WTC11 (cell line): ENCODE results near the gene CYP46A1. TPM values are rescaled to one million over a fixed set of nuclear protein-coding genes. Genes with fewer than 3 reads are reported as not detected.

Experiments used
- ATAC-seq: fragments of 200-7000 bp; cut with Tn5 transposase; 2 replicates; pipeline ENCODE4 v1.10.0; 2021; ENCODE audit warnings: mild to moderate bottlenecking, moderate library complexity
- CTCF ChIA-PET: fragments of 300-600 bp; sonication (Branson Sonifier 250); formaldehyde crosslinking; loops from one replicate; lab custom pipeline; 2021; ENCODE audit warnings: antibody characterized with exemption; lab: Charles Lee
- POLR2A ChIA-PET: fragments of 350-600 bp; sonication (Branson Sonifier 250); formaldehyde crosslinking; loops from one replicate; lab custom pipeline; 2021; ENCODE audit warnings: antibody characterized with exemption; lab: Charles Lee
- DNase-seq: peaks from one replicate; pipeline ENCODE4 v3.0.0; 2021; ENCODE audit warnings: low spot score
- H3K27ac Mint-ChIP-seq: 2 replicates; pipeline ENCODE4 v1.8.0; 2021; ENCODE audit warnings: mixed read lengths
- H3K27me3 Mint-ChIP-seq: 2 replicates; pipeline ENCODE4 v1.8.0; 2021; ENCODE audit warnings: low read depth, mild to moderate bottlenecking, moderate library complexity, mixed read lengths
- H3K36me3 Mint-ChIP-seq: 2 replicates; pipeline ENCODE4 v1.8.0; 2021; ENCODE audit warnings: mixed read lengths
- H3K4me1 Mint-ChIP-seq: 2 replicates; pipeline ENCODE4 v1.8.0; 2022; ENCODE audit warnings: mixed read lengths
- H3K4me3 Mint-ChIP-seq: 2 replicates; pipeline ENCODE4 v1.8.0; 2021; ENCODE audit warnings: mild to moderate bottlenecking, moderate library complexity, mixed read lengths
- H3K9me3 Mint-ChIP-seq: 2 replicates; pipeline ENCODE4 v1.8.0; 2021; ENCODE audit warnings: mixed read lengths
- ELF4 ChIP-seq: sonication (generic); formaldehyde crosslinking; IDR thresholded peaks from 2 replicates; pipeline ENCODE4 v1.8.1; 2022; ENCODE audit warnings: low read depth, mild to moderate bottlenecking, moderate library complexity, missing genetic modification reagents
- EMX1 ChIP-seq: fragments of 250-450 bp; sonication (Bioruptor Pico); IDR thresholded peaks from 2 replicates; pipeline ENCODE4 v1.8.0; 2021; ENCODE audit warnings: mild to moderate bottlenecking
- FOXK1 ChIP-seq: sonication (generic); formaldehyde crosslinking; IDR thresholded peaks from 2 replicates; pipeline ENCODE4 v1.8.0; 2022; ENCODE audit warnings: mild to moderate bottlenecking, moderate library complexity, missing genetic modification reagents
- GTF2I ChIP-seq: fragments of 250-450 bp; sonication (Bioruptor Pico); conservative IDR thresholded peaks from 2 replicates; pipeline ENCODE4 v1.4.0; 2021; ENCODE audit warnings: mild to moderate bottlenecking
- JUN ChIP-seq: sonication (generic); formaldehyde crosslinking; IDR thresholded peaks from 2 replicates; pipeline ENCODE4 v1.8.0; 2023; ENCODE audit warnings: mild to moderate bottlenecking, missing genetic modification reagents
- NR3C1 ChIP-seq: sonication (generic); formaldehyde crosslinking; conservative IDR thresholded peaks from 2 replicates; pipeline ENCODE4 v1.8.1; 2023; ENCODE audit warnings: low read depth, mild to moderate bottlenecking, missing genetic modification reagents
- RELA ChIP-seq: sonication (generic); formaldehyde crosslinking; IDR thresholded peaks from 2 replicates; pipeline ENCODE4 v1.8.1; 2022; ENCODE audit warnings: missing genetic modification reagents, mild to moderate bottlenecking, borderline replicate concordance
- RORB ChIP-seq: fragments of 250-450 bp; sonication (Bioruptor Pico); IDR thresholded peaks from 2 replicates; pipeline ENCODE4 v1.9.0; 2021; ENCODE audit warnings: mild to moderate bottlenecking
- SMAD3 ChIP-seq: sonication (generic); formaldehyde crosslinking; IDR thresholded peaks from 2 replicates; pipeline ENCODE4 v1.8.0; 2022; ENCODE audit warnings: missing genetic modification reagents, mild to moderate bottlenecking, borderline replicate concordance
- TEAD4 ChIP-seq: sonication (generic); formaldehyde crosslinking; IDR thresholded peaks from 2 replicates; pipeline ENCODE4 v1.8.0; 2022; ENCODE audit warnings: mild to moderate bottlenecking, missing genetic modification reagents
- ZNF138 ChIP-seq: sonication (generic); formaldehyde crosslinking; conservative IDR thresholded peaks from 2 replicates; pipeline ENCODE4 v1.8.1; 2022; ENCODE audit warnings: mild to moderate bottlenecking, moderate library complexity, missing genetic modification reagents
- total RNA-seq: library from RNA; stranded (reverse); gene quantifications from 3 replicates; pipeline ENCODE4 v1.2.3, GENCODE V29; 2021
- TF ChIP-seq, protein P1 (sequence below): sonication (generic); formaldehyde crosslinking; conservative IDR thresholded peaks from 2 replicates; pipeline ENCODE4 v1.8.1; 2023; ENCODE audit warnings: mild to moderate bottlenecking, low read depth, missing genetic modification reagents, moderate library complexity
- TF ChIP-seq, protein P2 (sequence below): sonication (generic); formaldehyde crosslinking; IDR thresholded peaks from 2 replicates; pipeline ENCODE4 v1.8.1; 2022; ENCODE audit warnings: mild to moderate bottlenecking, missing genetic modification reagents, moderate library complexity, borderline replicate concordance
- TF ChIP-seq, protein P3 (sequence below): fragments of 250-450 bp; sonication (Bioruptor Pico); IDR thresholded peaks from 2 replicates; pipeline ENCODE4 v2.1.2; 2022; ENCODE audit warnings: mild to moderate bottlenecking, moderate library complexity
- TF ChIP-seq, protein P4 (sequence below): sonication (generic); formaldehyde crosslinking; IDR thresholded peaks from 2 replicates; pipeline ENCODE4 v1.8.0; 2022; ENCODE audit warnings: mild to moderate bottlenecking, missing genetic modification reagents
- TF ChIP-seq, protein P5 (sequence below): fragments of 200-600 bp; IDR thresholded peaks from 2 replicates; pipeline ENCODE4 v1.8.0; 2022; ENCODE audit warnings: antibody characterized with exemption
- TF ChIP-seq, protein P6 (sequence below): sonication (generic); formaldehyde crosslinking; IDR thresholded peaks from 2 replicates; pipeline ENCODE4 v1.8.0; 2022; ENCODE audit warnings: mild to moderate bottlenecking, missing genetic modification reagents
- TF ChIP-seq, protein P7 (sequence below): sonication (generic); formaldehyde crosslinking; IDR thresholded peaks from 2 replicates; pipeline ENCODE4 v1.8.1; 2023; ENCODE audit warnings: mild to moderate bottlenecking, missing genetic modification reagents
- TF ChIP-seq, protein P8 (sequence below): sonication (generic); formaldehyde crosslinking; IDR thresholded peaks from 2 replicates; pipeline ENCODE4 v1.8.1; 2022; ENCODE audit warnings: missing genetic modification reagents, borderline replicate concordance

Gene CYP46A1
- total RNA-seq, 1 experiment from 2014 or later, result 0.77 TPM

DNA sequence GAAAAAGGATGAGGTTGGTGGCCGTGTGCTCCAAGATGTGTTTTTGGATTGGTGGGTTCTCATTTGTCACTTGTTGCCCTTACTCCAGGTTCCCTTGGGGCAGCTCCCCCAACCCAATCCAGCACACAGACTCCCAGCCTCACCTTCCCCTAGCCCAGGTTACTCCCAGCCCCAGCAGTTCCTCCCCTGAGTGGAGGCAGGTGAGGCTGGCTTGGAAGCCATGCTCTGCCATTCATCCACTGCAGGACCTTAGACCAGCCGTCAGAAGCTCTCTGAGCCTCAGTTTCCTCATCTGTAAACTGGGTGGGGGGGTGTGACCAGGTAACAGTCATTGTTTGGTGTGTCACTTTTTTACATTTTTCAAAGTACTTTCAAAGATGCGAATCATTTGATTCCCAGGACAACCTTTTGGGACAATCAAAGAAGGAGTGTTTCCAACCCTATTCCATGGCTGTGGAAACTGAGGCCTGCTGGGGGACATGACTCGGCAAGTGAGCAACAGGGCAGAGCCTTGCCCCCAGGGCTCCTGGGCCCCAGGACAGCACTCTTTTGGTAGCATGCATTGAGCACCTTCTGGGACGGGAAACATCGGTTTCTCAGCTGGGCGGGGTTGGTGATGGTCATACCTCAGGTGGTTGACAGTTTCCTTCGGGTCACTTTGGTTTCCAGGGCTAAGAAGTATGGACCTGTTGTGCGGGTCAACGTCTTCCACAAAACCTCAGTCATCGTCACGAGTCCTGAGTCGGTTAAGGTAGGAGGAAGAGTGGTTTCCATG lies 7.2 kb downstream of the CYP46A1 start (continued):
- TF ChIP-seq, protein P1, sequence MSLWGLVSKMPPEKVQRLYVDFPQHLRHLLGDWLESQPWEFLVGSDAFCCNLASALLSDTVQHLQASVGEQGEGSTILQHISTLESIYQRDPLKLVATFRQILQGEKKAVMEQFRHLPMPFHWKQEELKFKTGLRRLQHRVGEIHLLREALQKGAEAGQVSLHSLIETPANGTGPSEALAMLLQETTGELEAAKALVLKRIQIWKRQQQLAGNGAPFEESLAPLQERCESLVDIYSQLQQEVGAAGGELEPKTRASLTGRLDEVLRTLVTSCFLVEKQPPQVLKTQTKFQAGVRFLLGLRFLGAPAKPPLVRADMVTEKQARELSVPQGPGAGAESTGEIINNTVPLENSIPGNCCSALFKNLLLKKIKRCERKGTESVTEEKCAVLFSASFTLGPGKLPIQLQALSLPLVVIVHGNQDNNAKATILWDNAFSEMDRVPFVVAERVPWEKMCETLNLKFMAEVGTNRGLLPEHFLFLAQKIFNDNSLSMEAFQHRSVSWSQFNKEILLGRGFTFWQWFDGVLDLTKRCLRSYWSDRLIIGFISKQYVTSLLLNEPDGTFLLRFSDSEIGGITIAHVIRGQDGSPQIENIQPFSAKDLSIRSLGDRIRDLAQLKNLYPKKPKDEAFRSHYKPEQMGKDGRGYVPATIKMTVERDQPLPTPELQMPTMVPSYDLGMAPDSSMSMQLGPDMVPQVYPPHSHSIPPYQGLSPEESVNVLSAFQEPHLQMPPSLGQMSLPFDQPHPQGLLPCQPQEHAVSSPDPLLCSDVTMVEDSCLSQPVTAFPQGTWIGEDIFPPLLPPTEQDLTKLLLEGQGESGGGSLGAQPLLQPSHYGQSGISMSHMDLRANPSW (CRISPR knock-in tag), result no peak
- TF ChIP-seq EMX1 (CRISPR knock-in tag) (no peak), FOXK1 (no peak), NR3C1 (CRISPR knock-in tag) (no peak), SMAD3 (CRISPR knock-in tag) (no peak), ELF4 (CRISPR knock-in tag) (no peak)
- TF ChIP-seq, protein P2, sequence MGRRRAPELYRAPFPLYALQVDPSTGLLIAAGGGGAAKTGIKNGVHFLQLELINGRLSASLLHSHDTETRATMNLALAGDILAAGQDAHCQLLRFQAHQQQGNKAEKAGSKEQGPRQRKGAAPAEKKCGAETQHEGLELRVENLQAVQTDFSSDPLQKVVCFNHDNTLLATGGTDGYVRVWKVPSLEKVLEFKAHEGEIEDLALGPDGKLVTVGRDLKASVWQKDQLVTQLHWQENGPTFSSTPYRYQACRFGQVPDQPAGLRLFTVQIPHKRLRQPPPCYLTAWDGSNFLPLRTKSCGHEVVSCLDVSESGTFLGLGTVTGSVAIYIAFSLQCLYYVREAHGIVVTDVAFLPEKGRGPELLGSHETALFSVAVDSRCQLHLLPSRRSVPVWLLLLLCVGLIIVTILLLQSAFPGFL (CRISPR knock-in tag), result no peak
- TF ChIP-seq, protein P3, sequence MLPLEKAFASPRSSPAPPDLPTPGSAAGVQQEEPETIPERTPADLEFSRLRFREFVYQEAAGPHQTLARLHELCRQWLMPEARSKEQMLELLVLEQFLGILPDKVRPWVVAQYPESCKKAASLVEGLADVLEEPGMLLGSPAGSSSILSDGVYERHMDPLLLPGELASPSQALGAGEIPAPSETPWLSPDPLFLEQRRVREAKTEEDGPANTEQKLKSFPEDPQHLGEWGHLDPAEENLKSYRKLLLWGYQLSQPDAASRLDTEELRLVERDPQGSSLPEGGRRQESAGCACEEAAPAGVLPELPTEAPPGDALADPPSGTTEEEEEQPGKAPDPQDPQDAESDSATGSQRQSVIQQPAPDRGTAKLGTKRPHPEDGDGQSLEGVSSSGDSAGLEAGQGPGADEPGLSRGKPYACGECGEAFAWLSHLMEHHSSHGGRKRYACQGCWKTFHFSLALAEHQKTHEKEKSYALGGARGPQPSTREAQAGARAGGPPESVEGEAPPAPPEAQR (CRISPR knock-in tag), result no peak
- TF ChIP-seq, protein P4, sequence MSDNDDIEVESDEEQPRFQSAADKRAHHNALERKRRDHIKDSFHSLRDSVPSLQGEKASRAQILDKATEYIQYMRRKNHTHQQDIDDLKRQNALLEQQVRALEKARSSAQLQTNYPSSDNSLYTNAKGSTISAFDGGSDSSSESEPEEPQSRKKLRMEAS (CRISPR knock-in tag), result no peak

DNA sequence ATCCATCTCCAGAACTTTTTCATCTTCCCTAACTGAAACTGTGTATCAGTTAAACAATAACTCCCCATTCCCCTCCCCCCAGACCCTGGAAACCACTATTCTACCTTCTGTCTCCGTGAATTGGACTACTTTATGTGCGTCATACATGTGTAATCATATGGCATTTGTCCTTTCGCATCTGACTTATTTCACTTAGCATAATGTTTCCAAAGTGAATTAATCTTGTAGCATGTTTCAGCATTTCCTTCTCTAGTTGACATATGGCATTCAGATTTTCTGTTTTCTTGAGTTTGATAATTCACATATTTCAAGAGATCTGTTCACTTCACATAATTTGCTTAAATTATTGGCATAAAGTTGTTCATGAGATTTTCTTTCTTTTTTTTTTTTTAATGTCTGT lies 9.8 kb downstream of the CYP46A1 start:
- Mint-ChIP-seq H3K27ac (no peak overlapping the region), H3K27me3 (no peaks in the 10 kb centered on the region), H3K4me3 (no peak overlapping the region), H3K4me1 (0 out of 2 replicates have a peak, but pooled peaks cover under 1% of the 10 kb centered on the region), H3K9me3 (no peaks in the 10 kb centered on the region), H3K36me3 (no peaks in the 10 kb centered on the region)
- ATAC-seq, result no peak
- TF ChIP-seq ZNF138 (CRISPR knock-in tag) (no peak), RORB (no peak), JUN (CRISPR knock-in tag) (no peak), GTF2I (no peak), RELA (no peak), TEAD4 (no peak)
- TF ChIP-seq, protein P5, sequence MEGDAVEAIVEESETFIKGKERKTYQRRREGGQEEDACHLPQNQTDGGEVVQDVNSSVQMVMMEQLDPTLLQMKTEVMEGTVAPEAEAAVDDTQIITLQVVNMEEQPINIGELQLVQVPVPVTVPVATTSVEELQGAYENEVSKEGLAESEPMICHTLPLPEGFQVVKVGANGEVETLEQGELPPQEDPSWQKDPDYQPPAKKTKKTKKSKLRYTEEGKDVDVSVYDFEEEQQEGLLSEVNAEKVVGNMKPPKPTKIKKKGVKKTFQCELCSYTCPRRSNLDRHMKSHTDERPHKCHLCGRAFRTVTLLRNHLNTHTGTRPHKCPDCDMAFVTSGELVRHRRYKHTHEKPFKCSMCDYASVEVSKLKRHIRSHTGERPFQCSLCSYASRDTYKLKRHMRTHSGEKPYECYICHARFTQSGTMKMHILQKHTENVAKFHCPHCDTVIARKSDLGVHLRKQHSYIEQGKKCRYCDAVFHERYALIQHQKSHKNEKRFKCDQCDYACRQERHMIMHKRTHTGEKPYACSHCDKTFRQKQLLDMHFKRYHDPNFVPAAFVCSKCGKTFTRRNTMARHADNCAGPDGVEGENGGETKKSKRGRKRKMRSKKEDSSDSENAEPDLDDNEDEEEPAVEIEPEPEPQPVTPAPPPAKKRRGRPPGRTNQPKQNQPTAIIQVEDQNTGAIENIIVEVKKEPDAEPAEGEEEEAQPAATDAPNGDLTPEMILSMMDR, result no peak
- TF ChIP-seq, protein P6, sequence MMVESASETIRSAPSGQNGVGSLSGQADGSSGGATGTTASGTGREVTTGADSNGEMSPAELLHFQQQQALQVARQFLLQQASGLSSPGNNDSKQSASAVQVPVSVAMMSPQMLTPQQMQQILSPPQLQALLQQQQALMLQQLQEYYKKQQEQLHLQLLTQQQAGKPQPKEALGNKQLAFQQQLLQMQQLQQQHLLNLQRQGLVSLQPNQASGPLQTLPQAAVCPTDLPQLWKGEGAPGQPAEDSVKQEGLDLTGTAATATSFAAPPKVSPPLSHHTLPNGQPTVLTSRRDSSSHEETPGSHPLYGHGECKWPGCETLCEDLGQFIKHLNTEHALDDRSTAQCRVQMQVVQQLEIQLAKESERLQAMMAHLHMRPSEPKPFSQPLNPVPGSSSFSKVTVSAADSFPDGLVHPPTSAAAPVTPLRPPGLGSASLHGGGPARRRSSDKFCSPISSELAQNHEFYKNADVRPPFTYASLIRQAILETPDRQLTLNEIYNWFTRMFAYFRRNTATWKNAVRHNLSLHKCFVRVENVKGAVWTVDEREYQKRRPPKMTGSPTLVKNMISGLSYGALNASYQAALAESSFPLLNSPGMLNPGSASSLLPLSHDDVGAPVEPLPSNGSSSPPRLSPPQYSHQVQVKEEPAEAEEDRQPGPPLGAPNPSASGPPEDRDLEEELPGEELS, result no peak
- TF ChIP-seq, protein P7, sequence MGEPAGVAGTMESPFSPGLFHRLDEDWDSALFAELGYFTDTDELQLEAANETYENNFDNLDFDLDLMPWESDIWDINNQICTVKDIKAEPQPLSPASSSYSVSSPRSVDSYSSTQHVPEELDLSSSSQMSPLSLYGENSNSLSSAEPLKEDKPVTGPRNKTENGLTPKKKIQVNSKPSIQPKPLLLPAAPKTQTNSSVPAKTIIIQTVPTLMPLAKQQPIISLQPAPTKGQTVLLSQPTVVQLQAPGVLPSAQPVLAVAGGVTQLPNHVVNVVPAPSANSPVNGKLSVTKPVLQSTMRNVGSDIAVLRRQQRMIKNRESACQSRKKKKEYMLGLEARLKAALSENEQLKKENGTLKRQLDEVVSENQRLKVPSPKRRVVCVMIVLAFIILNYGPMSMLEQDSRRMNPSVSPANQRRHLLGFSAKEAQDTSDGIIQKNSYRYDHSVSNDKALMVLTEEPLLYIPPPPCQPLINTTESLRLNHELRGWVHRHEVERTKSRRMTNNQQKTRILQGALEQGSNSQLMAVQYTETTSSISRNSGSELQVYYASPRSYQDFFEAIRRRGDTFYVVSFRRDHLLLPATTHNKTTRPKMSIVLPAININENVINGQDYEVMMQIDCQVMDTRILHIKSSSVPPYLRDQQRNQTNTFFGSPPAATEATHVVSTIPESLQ, result no peak
- TF ChIP-seq, protein P8, sequence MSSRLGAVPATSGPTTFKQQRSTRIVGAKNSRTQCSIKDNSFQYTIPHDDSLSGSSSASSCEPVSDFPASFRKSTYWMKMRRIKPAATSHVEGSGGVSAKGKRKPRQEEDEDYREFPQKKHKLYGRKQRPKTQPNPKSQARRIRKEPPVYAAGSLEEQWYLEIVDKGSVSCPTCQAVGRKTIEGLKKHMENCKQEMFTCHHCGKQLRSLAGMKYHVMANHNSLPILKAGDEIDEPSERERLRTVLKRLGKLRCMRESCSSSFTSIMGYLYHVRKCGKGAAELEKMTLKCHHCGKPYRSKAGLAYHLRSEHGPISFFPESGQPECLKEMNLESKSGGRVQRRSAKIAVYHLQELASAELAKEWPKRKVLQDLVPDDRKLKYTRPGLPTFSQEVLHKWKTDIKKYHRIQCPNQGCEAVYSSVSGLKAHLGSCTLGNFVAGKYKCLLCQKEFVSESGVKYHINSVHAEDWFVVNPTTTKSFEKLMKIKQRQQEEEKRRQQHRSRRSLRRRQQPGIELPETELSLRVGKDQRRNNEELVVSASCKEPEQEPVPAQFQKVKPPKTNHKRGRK, result no peak
- POLR2A ChIA-PET, result no interaction called here
- DNase-seq, result no peak
- CTCF ChIA-PET, result no interaction called here
